Measurements from ENCODE around the gene ZNF438.

ZNF438 gene

DNA sequence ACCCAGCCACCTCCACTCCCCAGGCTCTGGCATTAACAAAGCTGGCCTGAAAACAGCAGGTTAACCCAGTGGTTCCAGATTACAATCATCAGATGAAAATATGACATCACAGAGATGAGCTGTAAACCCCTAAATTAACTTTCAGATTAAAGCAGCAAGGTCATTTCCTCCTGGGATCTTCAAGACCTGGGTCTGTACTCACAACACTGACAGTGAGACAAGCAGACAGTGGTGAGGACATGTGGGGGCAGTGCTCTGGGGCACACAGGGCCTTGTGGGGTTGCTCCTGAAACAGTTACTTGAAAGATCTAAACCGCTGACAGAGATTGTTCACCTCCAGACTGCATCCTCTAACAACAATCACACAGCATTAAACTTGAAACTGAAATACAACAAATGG is 134.1 kb downstream of the ZNF438 start:
- TF ChIP-seq EZH2 (IDR thresholded peaks at IDR 0.05; ENCODE audit: borderline replicate concordance, low read depth, low read length, severe bottlenecking) = no peak
- no peak for TF ChIP-seq CTCF (IDR thresholded peaks at IDR 0.05; ENCODE audit: borderline replicate concordance, extremely low read depth, low read length, poor library complexity, severe bottlenecking)
- no peak overlapping the region for H3K4me3 ChIP-seq (ENCODE audit: low read depth in 1 of 2, low read length in 2 of 2)
- ATAC-seq (ENCODE audit: insufficient read depth, low read depth) = no peak

DNA sequence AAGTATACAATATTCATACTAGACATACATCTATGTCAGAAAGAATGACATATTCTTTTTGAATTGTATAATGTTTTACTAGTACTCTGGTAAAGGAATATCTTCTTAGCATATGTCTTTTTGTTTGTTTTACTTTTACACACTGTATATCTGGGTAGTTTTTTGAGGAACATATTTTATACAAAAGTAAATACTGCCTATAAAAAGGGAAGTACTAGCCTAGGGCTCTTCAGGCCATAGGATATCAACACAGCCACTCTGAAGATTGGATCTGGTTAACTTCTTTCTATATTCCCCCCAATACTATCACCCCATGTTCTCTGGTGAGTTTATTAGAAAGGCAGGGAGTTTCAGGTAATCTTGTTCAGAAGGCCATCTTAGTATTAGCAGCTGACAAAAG is 134.6 kb downstream of the ZNF438 start:
- 0 out of 2 replicates have a peak, but pooled peaks cover 3% of the 10 kb centered on the region for H3K36me3 ChIP-seq (ENCODE audit: insufficient read depth, low read length)
- no peaks in the 10 kb centered on the region for H3K4me1 ChIP-seq (ENCODE audit: insufficient read depth, low read length)
- no peaks in the 10 kb centered on the region for H4K20me1 ChIP-seq (ENCODE audit: insufficient read depth, low read length)
- ATAC-seq (ENCODE audit: insufficient read depth, low read depth) (no peak), DNase-seq (no peak)
- H3K27me3 ChIP-seq (ENCODE audit: insufficient read depth, low read length, poor library complexity) = no peaks in the 10 kb centered on the region
- no peak overlapping the region for H3K4me2 ChIP-seq (ENCODE audit: insufficient read depth, low read length)
- TF ChIP-seq CTCF (IDR thresholded peaks at IDR 0.05; ENCODE audit: borderline replicate concordance, extremely low read depth, low read length, poor library complexity, severe bottlenecking) (no peak), EZH2 (IDR thresholded peaks at IDR 0.05; ENCODE audit: borderline replicate concordance, low read depth, low read length, severe bottlenecking) (no peak)
- no peak overlapping the region for H3K9ac ChIP-seq (ENCODE audit: low read depth, low read length)
- H3K4me3 ChIP-seq (ENCODE audit: low read depth in 1 of 2, low read length in 2 of 2) = no peak overlapping the region
- H2AFZ ChIP-seq (ENCODE audit: low read depth, low read length) = no peak overlapping the region
- no peaks in the 10 kb centered on the region for H3K79me2 ChIP-seq (ENCODE audit: insufficient read depth, low read length)
- peaks cover 5% of the 10 kb centered on the region for H3K9me3 ChIP-seq (ENCODE audit: insufficient read depth, low read length, severe bottlenecking)
- H3K27ac ChIP-seq (ENCODE audit: low read length) = no peak overlapping the region

More for the DNA sequence above, 134.1 kb downstream of the ZNF438 start:
- no peaks in the 10 kb centered on the region for H3K4me1 ChIP-seq (ENCODE audit: insufficient read depth, low read length)
- no peaks in the 10 kb centered on the region for H4K20me1 ChIP-seq (ENCODE audit: insufficient read depth, low read length)
- no peak for DNase-seq
- peaks cover 5% of the 10 kb centered on the region for H3K9me3 ChIP-seq (ENCODE audit: insufficient read depth, low read length, severe bottlenecking)
- no peaks in the 10 kb centered on the region for H3K27me3 ChIP-seq (ENCODE audit: insufficient read depth, low read length, poor library complexity)
- H2AFZ ChIP-seq (ENCODE audit: low read depth, low read length) = no peak overlapping the region
- 0 out of 2 replicates have a peak, but pooled peaks cover 3% of the 10 kb centered on the region for H3K36me3 ChIP-seq (ENCODE audit: insufficient read depth, low read length)
- H3K4me2 ChIP-seq (ENCODE audit: insufficient read depth, low read length) = no peak overlapping the region
- no peak overlapping the region for H3K9ac ChIP-seq (ENCODE audit: low read depth, low read length)
- H3K79me2 ChIP-seq (ENCODE audit: insufficient read depth, low read length) = no peaks in the 10 kb centered on the region
- H3K27ac ChIP-seq (ENCODE audit: low read length) = no peak overlapping the region

GRCh38 chr10:30894221-30894620 is 137.4 kb downstream of the ZNF438 start:
- Histone ChIP-seq H2AFZ (ENCODE audit: low read depth, low read length) (no peak overlapping the region), H3K9me3 (ENCODE audit: insufficient read depth, low read length, severe bottlenecking) (peaks cover 2% of the 10 kb centered on the region), H3K4me1 (ENCODE audit: insufficient read depth, low read length) (no peaks in the 10 kb centered on the region), H3K36me3 (ENCODE audit: insufficient read depth, low read length) (no peaks in the 10 kb centered on the region), H3K9ac (ENCODE audit: low read depth, low read length) (no peak overlapping the region), H4K20me1 (ENCODE audit: insufficient read depth, low read length) (no peaks in the 10 kb centered on the region), H3K4me2 (ENCODE audit: insufficient read depth, low read length) (no peak overlapping the region), H3K27me3 (ENCODE audit: insufficient read depth, low read length, poor library complexity) (no peaks in the 10 kb centered on the region), H3K4me3 (ENCODE audit: low read depth in 1 of 2, low read length in 2 of 2) (no peak overlapping the region), H3K79me2 (ENCODE audit: insufficient read depth, low read length) (no peaks in the 10 kb centered on the region), H3K27ac (ENCODE audit: low read length) (no peak overlapping the region)
- DNase-seq (no peak), ATAC-seq (ENCODE audit: insufficient read depth, low read depth) (no peak)
- TF ChIP-seq CTCF (IDR thresholded peaks at IDR 0.05; ENCODE audit: borderline replicate concordance, extremely low read depth, low read length, poor library complexity, severe bottlenecking) (no peak), EZH2 (IDR thresholded peaks at IDR 0.05; ENCODE audit: borderline replicate concordance, low read depth, low read length, severe bottlenecking) (no peak)

DNA sequence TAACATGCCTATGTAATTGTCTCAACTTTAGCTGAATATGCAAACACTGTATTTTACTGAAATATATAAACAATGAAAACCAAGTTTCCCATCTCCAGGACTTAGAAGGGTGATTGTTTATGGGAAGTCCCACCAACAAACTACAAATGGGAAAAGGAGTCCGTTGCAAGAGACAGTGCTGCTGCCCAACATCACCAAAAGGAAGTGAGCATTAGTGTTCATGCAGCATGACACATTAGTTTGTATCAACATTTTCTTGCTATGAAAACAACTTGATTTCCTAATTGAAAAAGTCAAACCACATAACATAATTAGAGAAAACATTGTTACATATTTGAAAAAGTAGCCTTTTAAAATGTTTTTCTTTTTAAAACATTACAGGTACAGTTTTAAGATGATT is 138.5 kb downstream of the ZNF438 start:
- Histone ChIP-seq H3K79me2 (ENCODE audit: insufficient read depth, low read length) (no peaks in the 10 kb centered on the region), H3K4me2 (ENCODE audit: insufficient read depth, low read length) (no peak overlapping the region), H3K27me3 (ENCODE audit: insufficient read depth, low read length, poor library complexity) (no peaks in the 10 kb centered on the region), H3K9ac (ENCODE audit: low read depth, low read length) (no peak overlapping the region), H3K36me3 (ENCODE audit: insufficient read depth, low read length) (no peaks in the 10 kb centered on the region), H3K4me3 (ENCODE audit: low read depth in 1 of 2, low read length in 2 of 2) (no peak overlapping the region), H3K27ac (ENCODE audit: low read length) (no peak overlapping the region), H3K4me1 (ENCODE audit: insufficient read depth, low read length) (no peaks in the 10 kb centered on the region), H2AFZ (ENCODE audit: low read depth, low read length) (no peak overlapping the region), H3K9me3 (ENCODE audit: insufficient read depth, low read length, severe bottlenecking) (no peaks in the 10 kb centered on the region), H4K20me1 (ENCODE audit: insufficient read depth, low read length) (no peaks in the 10 kb centered on the region)
- TF ChIP-seq CTCF (IDR thresholded peaks at IDR 0.05; ENCODE audit: borderline replicate concordance, extremely low read depth, low read length, poor library complexity, severe bottlenecking) (no peak), EZH2 (IDR thresholded peaks at IDR 0.05; ENCODE audit: borderline replicate concordance, low read depth, low read length, severe bottlenecking) (no peak)
- no peak for DNase-seq
- no peak for ATAC-seq (ENCODE audit: insufficient read depth, low read depth)
